HL-60 (cell line): ENCODE measurements around the gene C16orf54.
"Not testable (repeated sequence)": the region's sequence is repeated elsewhere in the genome, so short reads cannot be mapped to it uniquely, and the experiment has no call there.

Source experiments
- DNase-seq, 2 experiments: peaks; one replicate each; pipeline ENCODE4 v3.0.0-alpha.2; 2010 to 2020; ENCODE audit warnings: low read depth in 1 of 2, low spot score in 1 of 2
- H3K27ac ChIP-seq: fragments of 250-450 bp; sonication (Bioruptor Pico); replicated peaks from 2 replicates; pipeline ENCODE4 v1.5.1; 2020; ENCODE audit warnings: mild to moderate bottlenecking, moderate library complexity
- H3K27me3 ChIP-seq: fragments of 250-450 bp; sonication (Bioruptor Pico); 2 replicates; pipeline ENCODE4 v1.5.1; 2021; ENCODE audit warnings: mild to moderate bottlenecking, moderate library complexity; ENCODE audit not compliant: insufficient read depth, poor library complexity, severe bottlenecking
- H3K4me3 ChIP-seq: replicated peaks from 2 replicates; pipeline ENCODE4 v1.5.1; 2011; ENCODE audit warnings: mild to moderate bottlenecking, control low read depth, low read length; ENCODE audit not compliant: insufficient read depth
- GABPA ChIP-seq: IDR thresholded peaks from 2 replicates; pipeline ENCODE4 v1.6.1; 2012; ENCODE audit warnings: low read depth
- POLR2AphosphoS5 ChIP-seq: IDR thresholded peaks from 2 replicates; pipeline ENCODE4 v1.6.1; 2012; ENCODE audit warnings: low read depth
- SPI1 ChIP-seq: IDR thresholded peaks from 2 replicates; pipeline ENCODE4 v1.6.1; 2012; ENCODE audit warnings: low read depth, mild to moderate bottlenecking, borderline replicate concordance
- TF ChIP-seq, protein P1 (sequence below): IDR thresholded peaks from one replicate; pipeline ENCODE4 v1.5.1; 2011; ENCODE audit warnings: low read length, control low read depth, inconsistent platforms; ENCODE audit not compliant: insufficient read depth
- TF ChIP-seq, protein P2 (sequence below): IDR thresholded peaks from 2 replicates; pipeline ENCODE4 v1.6.1; 2012; ENCODE audit warnings: low read depth; ENCODE audit not compliant: insufficient replicate concordance

The C16orf54 gene

DNA sequence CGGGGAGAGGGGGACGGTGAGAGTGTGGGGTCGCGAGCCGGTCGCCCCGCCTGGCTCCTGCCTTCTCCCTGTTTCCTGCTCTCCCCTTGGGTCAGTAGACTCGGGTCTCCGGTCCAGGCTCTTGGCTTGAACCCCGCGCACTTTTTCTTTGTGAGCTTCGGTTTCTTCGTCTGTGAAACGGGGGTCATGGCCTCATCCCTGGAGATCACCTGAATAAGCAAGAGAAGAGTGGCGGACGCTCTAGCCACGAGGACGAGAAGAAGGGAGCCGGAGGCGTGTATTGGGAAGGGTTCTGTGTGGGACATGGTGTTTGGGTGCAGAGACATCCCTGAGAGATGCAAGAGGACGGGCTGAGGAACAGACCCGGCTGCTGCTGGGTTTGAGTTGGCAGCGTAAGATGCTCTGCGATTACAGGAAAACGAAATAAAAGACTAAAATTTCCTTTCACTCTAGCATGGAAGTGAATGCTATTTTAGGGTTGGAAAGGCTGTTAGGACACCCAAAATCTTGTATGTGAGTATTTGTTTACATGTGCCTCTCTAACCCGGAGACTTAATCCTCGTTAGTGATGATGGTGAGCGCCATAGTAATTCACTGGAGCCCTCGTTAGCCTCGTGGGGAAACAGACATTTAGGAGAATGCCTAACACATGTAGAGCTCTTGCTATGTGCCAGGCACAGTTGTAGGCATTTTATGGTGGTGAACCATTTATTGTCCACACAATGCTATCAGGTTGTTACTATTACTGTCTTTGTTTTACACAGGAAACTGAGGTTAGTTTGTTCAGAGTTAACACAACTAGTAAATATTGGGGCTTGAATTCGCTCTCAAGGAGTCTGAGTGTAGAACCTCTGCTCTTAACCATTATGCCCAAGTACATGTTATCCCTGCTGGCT is 45.4 kb upstream of the C16orf54 start:
- no peak for TF ChIP-seq SPI1
- TF ChIP-seq, protein P1, sequence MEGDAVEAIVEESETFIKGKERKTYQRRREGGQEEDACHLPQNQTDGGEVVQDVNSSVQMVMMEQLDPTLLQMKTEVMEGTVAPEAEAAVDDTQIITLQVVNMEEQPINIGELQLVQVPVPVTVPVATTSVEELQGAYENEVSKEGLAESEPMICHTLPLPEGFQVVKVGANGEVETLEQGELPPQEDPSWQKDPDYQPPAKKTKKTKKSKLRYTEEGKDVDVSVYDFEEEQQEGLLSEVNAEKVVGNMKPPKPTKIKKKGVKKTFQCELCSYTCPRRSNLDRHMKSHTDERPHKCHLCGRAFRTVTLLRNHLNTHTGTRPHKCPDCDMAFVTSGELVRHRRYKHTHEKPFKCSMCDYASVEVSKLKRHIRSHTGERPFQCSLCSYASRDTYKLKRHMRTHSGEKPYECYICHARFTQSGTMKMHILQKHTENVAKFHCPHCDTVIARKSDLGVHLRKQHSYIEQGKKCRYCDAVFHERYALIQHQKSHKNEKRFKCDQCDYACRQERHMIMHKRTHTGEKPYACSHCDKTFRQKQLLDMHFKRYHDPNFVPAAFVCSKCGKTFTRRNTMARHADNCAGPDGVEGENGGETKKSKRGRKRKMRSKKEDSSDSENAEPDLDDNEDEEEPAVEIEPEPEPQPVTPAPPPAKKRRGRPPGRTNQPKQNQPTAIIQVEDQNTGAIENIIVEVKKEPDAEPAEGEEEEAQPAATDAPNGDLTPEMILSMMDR = no peak
- TF ChIP-seq GABPA = no peak
- no peak for TF ChIP-seq POLR2AphosphoS5
- TF ChIP-seq, protein P2, sequence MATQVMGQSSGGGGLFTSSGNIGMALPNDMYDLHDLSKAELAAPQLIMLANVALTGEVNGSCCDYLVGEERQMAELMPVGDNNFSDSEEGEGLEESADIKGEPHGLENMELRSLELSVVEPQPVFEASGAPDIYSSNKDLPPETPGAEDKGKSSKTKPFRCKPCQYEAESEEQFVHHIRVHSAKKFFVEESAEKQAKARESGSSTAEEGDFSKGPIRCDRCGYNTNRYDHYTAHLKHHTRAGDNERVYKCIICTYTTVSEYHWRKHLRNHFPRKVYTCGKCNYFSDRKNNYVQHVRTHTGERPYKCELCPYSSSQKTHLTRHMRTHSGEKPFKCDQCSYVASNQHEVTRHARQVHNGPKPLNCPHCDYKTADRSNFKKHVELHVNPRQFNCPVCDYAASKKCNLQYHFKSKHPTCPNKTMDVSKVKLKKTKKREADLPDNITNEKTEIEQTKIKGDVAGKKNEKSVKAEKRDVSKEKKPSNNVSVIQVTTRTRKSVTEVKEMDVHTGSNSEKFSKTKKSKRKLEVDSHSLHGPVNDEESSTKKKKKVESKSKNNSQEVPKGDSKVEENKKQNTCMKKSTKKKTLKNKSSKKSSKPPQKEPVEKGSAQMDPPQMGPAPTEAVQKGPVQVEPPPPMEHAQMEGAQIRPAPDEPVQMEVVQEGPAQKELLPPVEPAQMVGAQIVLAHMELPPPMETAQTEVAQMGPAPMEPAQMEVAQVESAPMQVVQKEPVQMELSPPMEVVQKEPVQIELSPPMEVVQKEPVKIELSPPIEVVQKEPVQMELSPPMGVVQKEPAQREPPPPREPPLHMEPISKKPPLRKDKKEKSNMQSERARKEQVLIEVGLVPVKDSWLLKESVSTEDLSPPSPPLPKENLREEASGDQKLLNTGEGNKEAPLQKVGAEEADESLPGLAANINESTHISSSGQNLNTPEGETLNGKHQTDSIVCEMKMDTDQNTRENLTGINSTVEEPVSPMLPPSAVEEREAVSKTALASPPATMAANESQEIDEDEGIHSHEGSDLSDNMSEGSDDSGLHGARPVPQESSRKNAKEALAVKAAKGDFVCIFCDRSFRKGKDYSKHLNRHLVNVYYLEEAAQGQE = no peak
- H3K27ac ChIP-seq = peak overlapping the region; percentile 96
- H3K27me3 ChIP-seq = no peaks in the 10 kb centered on the region
- no peak for DNase-seq
- peak overlapping the region; percentile 81 for H3K4me3 ChIP-seq

DNA sequence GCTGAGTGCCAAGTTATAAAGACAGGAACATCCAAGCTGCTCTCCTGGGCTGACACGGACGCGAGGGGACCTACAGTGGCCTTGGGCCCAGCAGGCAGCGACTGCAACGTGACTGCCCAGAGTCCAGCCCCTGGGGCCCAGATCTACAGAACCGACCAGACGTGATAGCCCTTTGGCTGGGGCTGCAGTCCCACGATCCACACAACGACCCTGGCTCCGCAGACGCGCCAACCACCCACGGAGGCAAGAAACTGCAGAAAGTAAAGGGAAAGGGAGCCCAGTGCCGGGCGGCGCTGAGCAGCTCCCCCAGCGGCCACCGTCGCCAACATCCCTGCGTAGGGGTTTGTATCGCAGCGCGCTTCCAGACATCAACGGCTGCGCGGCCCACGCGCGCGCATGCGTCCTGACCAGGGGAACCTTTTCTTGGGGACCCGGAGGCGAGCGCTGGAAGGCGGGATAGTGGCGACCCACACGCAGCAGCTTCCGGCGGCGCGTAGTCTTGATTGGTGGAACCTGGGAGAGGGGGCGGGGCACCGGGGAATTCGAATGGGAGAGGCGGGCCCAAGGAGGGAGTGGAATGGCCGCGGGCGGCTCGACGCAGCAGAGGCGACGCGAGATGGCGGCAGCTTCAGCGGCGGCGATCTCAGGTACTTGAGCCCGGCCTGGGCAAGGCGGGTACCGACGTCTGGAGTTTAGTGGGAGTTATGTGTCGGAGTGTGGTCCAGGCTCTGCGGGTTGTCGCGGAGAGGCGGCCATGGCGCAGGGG is 44.6 kb upstream of the C16orf54 start, which contains the start of gene KIF22:
TSS of gene KIF22 (plus strand) at position 569 of the 766 bp plus-strand sequence. CDS start at position 578, 9 bp downstream.
- H3K4me3 ChIP-seq = peak within 1 kb of the TSS; percentile 81
- TF ChIP-seq, protein P2 = no peak
- peak; percentile 90 for TF ChIP-seq POLR2AphosphoS5
- peak; percentile 97 for TF ChIP-seq GABPA
- TF ChIP-seq, protein P1 = peak; percentile 73
- TF ChIP-seq SPI1 = no peak
- peak; percentile 98 to 100 for DNase-seq
- H3K27me3 ChIP-seq = no peaks in the 10 kb centered on the region
- H3K27ac ChIP-seq = peak within 1 kb of the TSS; percentile 96

DNA sequence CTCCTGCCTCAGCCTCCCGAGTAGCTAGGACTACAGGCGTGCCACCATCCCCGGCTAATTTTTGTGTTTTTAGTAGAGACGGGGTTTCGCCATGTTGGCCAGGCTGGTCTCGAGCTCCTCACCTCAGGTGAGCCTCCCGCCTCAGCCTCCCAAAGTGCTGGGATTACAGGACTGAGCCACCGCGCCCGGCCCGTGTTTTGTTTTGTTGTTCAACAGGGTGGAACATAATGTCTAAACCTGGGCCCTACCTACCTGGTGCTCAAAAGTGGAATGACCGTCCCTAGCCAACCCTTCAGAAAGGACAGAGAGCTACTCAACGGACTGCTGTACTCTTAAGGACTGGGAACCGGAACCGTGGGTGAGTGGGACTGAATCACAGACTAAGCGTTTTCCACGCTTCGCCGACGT is 44.0 kb upstream of the C16orf54 start:
- TF ChIP-seq POLR2AphosphoS5 = no peak
- TF ChIP-seq SPI1 = no peak
- TF ChIP-seq, protein P2 = no peak
- no peak for TF ChIP-seq GABPA
- TF ChIP-seq, protein P1 = no peak
- no peak for DNase-seq
- H3K27ac ChIP-seq = peak overlapping the region; percentile 96
- H3K27me3 ChIP-seq = no peaks in the 10 kb centered on the region
- peak overlapping the region; percentile 48 for H3K4me3 ChIP-seq

DNA sequence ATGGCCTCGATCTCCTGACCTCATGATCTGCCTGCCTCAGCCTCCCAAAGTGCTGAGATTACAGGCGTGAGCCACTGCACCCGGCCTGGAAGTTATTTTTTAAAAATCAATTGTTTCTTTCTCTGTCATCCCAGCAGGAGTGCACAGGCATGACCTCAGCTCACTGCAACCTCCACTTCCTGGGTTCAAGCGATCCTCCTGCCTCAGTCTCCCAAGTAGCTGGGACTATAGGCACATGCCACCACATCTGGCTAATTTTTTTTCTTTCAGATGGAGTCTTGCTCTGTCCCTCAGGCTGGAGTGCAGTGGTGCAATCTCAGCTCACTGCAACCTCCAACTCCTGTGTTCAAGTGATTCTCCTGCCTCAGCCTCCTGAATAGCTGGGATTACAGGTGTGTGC is 41.4 kb upstream of the C16orf54 start:
- not testable (repeated sequence) for DNase-seq, H3K27ac ChIP-seq, H3K27me3 ChIP-seq, H3K4me3 ChIP-seq
